BJ (cell line): Measurements from ENCODE around the gene CHRNE. TPM values are rescaled to one million over a fixed set of nuclear protein-coding genes. Genes with fewer than 3 reads are reported as not detected.
"Not testable (repeated sequence)": the region's sequence is repeated elsewhere in the genome, so short reads cannot be mapped to it uniquely, and the experiment has no call there.

Source experiments
- CTCF ChIA-PET: fragments of 350-600 bp; formaldehyde crosslinking; extraction: SDS; loops from one replicate; lab custom pipeline; 2021; ENCODE audit warnings: antibody characterized with exemption, inconsistent platforms; lab: Yijun Ruan, JAX
- POLR2A ChIA-PET: fragments of 300-600 bp; sonication (Branson Sonifier 250); formaldehyde crosslinking; extraction: SDS; loops from one replicate; lab custom pipeline; 2021; ENCODE audit warnings: antibody characterized with exemption; lab: Charles Lee
- DNase-seq: peaks from one replicate; pipeline ENCODE4 v3.0.0-alpha.2; 2011; ENCODE audit warnings: low read depth
- H3K27me3 ChIP-seq: 2 replicates; pipeline ENCODE4 v1.6.0; 2011; ENCODE audit warnings: low read length; ENCODE audit not compliant: control insufficient read depth, insufficient read depth
- H3K36me3 ChIP-seq: 2 replicates; pipeline ENCODE4 v1.5.1; 2011; ENCODE audit warnings: low read length; ENCODE audit not compliant: control insufficient read depth, insufficient read depth
- H3K4me3 ChIP-seq: 2 replicates; pipeline ENCODE4 v1.5.1; 2011; ENCODE audit warnings: low read depth, mild to moderate bottlenecking, control low read depth, low read length
- polyA plus RNA-seq: library from polyadenylated mRNA; depleted of rRNA; stranded (reverse); fragments of >200 nt; gene quantifications from 2 replicates; pipeline ENCODE4 v1.2.3, GENCODE V29; 2011
- TF ChIP-seq, protein P1 (sequence below): IDR thresholded peaks from 2 replicates; pipeline ENCODE4 v1.5.1; 2011; ENCODE audit warnings: low read depth, mild to moderate bottlenecking, control low read depth, inconsistent platforms, low read length, moderate library complexity; ENCODE audit not compliant: insufficient read depth

Gene CHRNE
- polyA plus RNA-seq, 1 experiment = 0.36 TPM

DNA sequence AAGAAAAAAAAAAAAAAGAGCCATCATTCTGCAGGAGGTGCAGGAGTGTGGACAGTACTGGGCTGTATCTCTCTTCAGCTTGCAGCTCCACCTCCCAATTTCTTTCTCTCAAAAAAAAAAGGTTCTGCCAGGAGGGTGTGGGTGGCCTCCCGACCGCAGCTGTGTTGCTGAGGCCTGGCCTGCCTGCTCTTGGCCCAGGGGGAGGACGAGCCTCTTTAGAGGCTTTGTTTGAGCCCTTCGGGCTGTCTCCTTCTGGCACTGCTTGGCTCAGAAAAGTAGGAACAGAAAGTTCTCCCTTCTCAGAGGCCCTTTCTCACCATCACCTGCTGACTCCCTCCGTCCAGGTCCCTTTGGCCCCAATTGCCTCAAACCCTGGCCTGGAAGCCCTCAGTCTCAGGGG is 25.8 kb downstream of the CHRNE start:
- Histone ChIP-seq H3K4me3 (no peak overlapping the region), H3K36me3 (peaks cover 11% of the 10 kb centered on the region), H3K27me3 (no peaks in the 10 kb centered on the region)
- no peak for DNase-seq
- ChIA-PET CTCF (interaction anchor here (0.6 to 2.6 kb wide), 3 partner anchors 11 to 88 kb away, joined by 3 to 14 read pairs (median 6); partner anchors contain the start of gene GLTPD2), POLR2A (no interaction called here)
- TF ChIP-seq, protein P1, sequence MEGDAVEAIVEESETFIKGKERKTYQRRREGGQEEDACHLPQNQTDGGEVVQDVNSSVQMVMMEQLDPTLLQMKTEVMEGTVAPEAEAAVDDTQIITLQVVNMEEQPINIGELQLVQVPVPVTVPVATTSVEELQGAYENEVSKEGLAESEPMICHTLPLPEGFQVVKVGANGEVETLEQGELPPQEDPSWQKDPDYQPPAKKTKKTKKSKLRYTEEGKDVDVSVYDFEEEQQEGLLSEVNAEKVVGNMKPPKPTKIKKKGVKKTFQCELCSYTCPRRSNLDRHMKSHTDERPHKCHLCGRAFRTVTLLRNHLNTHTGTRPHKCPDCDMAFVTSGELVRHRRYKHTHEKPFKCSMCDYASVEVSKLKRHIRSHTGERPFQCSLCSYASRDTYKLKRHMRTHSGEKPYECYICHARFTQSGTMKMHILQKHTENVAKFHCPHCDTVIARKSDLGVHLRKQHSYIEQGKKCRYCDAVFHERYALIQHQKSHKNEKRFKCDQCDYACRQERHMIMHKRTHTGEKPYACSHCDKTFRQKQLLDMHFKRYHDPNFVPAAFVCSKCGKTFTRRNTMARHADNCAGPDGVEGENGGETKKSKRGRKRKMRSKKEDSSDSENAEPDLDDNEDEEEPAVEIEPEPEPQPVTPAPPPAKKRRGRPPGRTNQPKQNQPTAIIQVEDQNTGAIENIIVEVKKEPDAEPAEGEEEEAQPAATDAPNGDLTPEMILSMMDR = no peak

DNA sequence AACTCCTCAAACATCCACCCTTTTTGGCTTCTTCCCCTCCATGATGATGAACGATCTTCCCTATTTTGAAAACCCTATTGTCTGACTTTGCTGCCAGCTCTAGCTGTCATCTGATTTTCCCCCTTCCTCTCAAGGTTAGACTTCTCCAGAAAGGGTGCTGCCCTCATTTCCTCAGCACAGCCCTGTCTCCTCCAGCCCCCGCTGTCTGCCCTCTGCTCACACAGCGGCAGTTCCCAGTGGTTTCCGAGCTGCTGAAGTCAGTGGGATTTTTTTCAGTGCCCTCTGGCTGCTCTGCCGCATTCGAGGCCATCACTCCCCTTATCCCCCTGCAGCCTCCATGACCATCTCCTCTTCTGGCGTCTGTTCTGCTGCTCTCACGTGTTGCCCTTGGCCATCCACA is 30.1 kb downstream of the CHRNE start:
- Histone ChIP-seq H3K36me3 (no peaks in the 10 kb centered on the region), H3K4me3 (no peak overlapping the region), H3K27me3 (no peaks in the 10 kb centered on the region)
- CTCF ChIA-PET = no interaction called here
- TF ChIP-seq, protein P1 = no peak
- no peak for DNase-seq
- POLR2A ChIA-PET = no interaction called here

DNA sequence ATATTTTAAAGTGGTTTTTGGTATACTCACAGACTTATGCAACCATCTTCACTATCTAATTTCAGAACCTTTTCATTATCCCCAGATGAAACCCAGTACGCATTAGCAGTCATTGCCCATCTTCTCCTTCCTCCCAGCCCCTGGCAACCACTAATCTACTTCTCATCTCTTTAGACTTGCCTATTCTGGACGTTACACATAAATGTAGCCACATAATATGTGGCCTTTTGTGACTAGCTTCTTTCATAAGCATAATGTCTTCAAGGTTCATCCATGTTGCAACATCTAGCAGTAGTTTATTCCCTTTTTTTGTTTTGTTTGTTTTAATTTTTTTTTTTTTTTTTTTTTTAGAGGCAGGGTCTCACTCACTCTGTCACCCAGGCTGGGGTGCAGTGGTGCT is 32.0 kb downstream of the CHRNE start:
- DNase-seq = no peak
- ChIA-PET POLR2A (no interaction called here), CTCF (interaction anchor here (1.8 kb wide), 1 partner anchor 10 kb away, joined by 7 read pairs; no protein-coding TSS in a partner anchor)
- TF ChIP-seq, protein P1 = no peak
- Histone ChIP-seq H3K4me3 (no peak overlapping the region), H3K27me3 (no peaks in the 10 kb centered on the region), H3K36me3 (no peaks in the 10 kb centered on the region)

DNA sequence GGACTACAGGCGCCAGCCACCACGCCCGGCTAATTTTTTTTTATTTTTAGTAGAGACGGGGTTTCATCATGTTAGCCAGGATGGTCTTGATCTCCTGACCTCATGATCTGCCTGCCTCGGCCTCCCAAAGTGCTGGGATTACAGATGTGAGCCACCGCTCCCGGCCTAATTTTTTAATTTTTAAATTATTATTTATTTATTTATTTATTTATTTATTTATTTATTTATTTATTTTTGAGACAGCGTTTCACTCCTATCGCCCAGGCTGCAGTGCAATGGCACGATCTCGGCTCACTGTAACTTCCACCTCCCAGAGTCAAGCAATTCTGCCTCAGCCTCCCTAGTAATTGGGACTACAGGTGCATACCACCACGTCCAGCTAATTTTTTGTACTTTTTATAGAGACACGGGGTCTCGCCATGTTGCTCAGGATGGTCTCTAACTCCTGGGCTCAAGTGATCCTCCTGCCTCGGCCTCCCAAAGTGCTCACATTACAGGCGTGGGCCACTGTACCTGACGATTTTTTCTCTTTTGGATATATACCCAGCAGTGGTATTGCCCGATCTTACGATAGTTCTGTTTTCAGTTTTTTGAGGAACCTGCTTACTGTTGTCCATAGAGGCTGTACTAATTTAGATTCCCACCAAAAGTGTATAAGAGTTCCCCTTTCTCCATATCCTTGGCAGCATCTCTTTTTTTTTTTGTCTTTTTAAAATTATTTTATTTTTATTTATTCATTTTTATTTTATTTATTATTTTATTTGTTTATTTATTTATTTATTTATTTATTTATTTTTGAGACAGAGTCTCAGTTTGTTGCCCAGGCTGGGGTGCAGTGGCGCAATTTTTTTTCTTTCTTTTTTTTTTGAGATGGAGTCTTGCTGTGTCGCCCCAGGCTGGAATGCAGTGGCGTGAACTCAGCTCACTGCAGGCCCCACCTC is 33.6 kb downstream of the CHRNE start:
- H3K4me3 ChIP-seq, H3K36me3 ChIP-seq, H3K27me3 ChIP-seq, DNase-seq, POLR2A ChIA-PET: not testable (repeated sequence)
- CTCF ChIA-PET = interaction anchor here (0.6 to 2.7 kb wide), 7 partner anchors 9 to 128 kb away, joined by 3 to 9 read pairs (median 4); no protein-coding TSS in a partner anchor

DNA sequence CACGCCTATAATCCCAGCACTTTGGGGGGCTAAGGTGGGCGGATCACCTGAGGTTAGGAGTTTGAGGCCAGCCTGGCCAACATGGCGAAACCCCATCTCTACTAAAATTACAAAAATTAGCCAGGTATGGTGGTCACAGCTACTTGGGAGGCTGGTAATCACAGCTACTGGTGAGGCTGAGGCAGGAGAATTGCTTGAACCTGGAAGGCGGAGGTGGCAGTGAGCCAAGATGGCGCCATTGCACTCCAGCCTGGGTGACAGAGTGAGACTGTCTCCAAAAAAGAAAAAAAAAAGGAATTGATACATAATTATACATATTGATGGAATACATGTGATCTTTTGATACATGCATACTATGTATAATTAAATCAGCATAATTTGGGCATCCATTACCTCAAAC is 35.4 kb downstream of the CHRNE start:
- H3K36me3 ChIP-seq, H3K4me3 ChIP-seq, DNase-seq, POLR2A ChIA-PET, H3K27me3 ChIP-seq: not testable (repeated sequence)
- CTCF ChIA-PET = interaction anchor here (1.2 to 2.7 kb wide), 3 partner anchors 9 to 79 kb away, joined by 4 to 9 read pairs (median 6); partner anchors contain the start of gene GLTPD2

DNA sequence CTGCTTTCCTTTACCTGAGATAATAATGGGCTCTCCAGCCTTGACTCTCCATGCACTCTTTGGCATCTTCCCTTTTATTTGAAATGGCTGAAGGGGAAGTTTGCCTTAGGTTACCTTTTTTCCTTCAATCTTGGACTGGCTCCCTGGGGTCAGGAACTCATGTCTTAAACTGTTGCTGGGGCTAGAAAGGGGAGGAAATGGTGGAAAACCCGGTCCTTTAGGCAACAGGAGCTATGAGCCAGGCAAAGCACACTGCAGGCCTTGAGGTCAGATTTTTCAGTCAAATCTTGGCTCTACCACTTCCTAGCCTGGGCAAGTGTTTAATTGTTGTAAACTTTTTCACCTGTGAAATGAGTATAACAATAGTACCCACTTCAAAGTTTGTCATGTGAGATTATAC is 39.6 kb downstream of the CHRNE start:
- no peak overlapping the region for H3K4me3 ChIP-seq
- no peaks in the 10 kb centered on the region for H3K27me3 ChIP-seq
- no peaks in the 10 kb centered on the region for H3K36me3 ChIP-seq
- POLR2A ChIA-PET = no interaction called here
- TF ChIP-seq, protein P1 = no peak
- CTCF ChIA-PET = interaction anchor here (0.7 to 0.8 kb wide), 2 partner anchors 13 to 73 kb away, joined by 3 read pairs; no protein-coding TSS in a partner anchor
- DNase-seq = no peak
